GM18867 (cell line): ENCODE measurements around the gene QPCT.
"Not testable (repeated sequence)": the region's sequence is repeated elsewhere in the genome, so short reads cannot be mapped to it uniquely, and the experiment has no call there.

ENCODE experiments used
- ATAC-seq: cut with Tn5 transposase; IDR thresholded peaks from one replicate; pipeline ENCODE4 v1.9.1; 2021; ENCODE audit warnings: mild to moderate bottlenecking, moderate library complexity; ENCODE audit not compliant: unreplicated experiment

QPCT gene

GRCh38 chr2:37344453-37345361 lies at the start of gene QPCT:
Gene QPCT (plus strand): TSS chr2:37344630. CDS start chr2:37344732, 102 bp downstream.
- no peak for ATAC-seq

GRCh38 chr2:37294858-37295257 lies 49.6 kb upstream of the QPCT start:
- not testable (repeated sequence) for ATAC-seq

GRCh38 chr2:37295469-37296073 lies 48.9 kb upstream of the QPCT start:
- ATAC-seq = no peak

- no peak for ATAC-seq
These were observed 46.8 kb upstream of the QPCT start for GRCh38 chr2:37297632-37298031.

GRCh38 chr2:37300146-37300545 lies 44.3 kb upstream of the QPCT start:
- no peak for ATAC-seq

GRCh38 chr2:37300578-37300977 lies 43.9 kb upstream of the QPCT start:
- ATAC-seq = no peak

- no peak for ATAC-seq
These were observed 43.0 kb upstream of the QPCT start for GRCh38 chr2:37301408-37301807.

- ATAC-seq = no peak
These were observed 41.7 kb upstream of the QPCT start for GRCh38 chr2:37302701-37303252.

- no peak for ATAC-seq
These were observed 38.4 kb upstream of the QPCT start for GRCh38 chr2:37306024-37306423.

GRCh38 chr2:37307500-37307899 lies 36.9 kb upstream of the QPCT start:
- ATAC-seq = no peak

- no peak for ATAC-seq
These were observed 29.1 kb upstream of the QPCT start for GRCh38 chr2:37315364-37315763.

- no peak for ATAC-seq
These were observed 28.2 kb upstream of the QPCT start for GRCh38 chr2:37316181-37316580.

- no peak for ATAC-seq
These were observed 26.7 kb upstream of the QPCT start for GRCh38 chr2:37317746-37318145.

GRCh38 chr2:37318401-37318800 lies 26.0 kb upstream of the QPCT start:
- peak; percentile 84 for ATAC-seq

GRCh38 chr2:37319754-37320609 lies 24.4 kb upstream of the QPCT start:
- ATAC-seq = no peak

- no peak for ATAC-seq
These were observed 23.3 kb upstream of the QPCT start for GRCh38 chr2:37321029-37321682.

GRCh38 chr2:37322368-37322767 lies 22.1 kb upstream of the QPCT start:
- no peak for ATAC-seq

GRCh38 chr2:37323176-37323780 lies 21.2 kb upstream of the QPCT start:
- no peak for ATAC-seq

- peak; percentile 28 for ATAC-seq
These were observed 20.5 kb upstream of the QPCT start for GRCh38 chr2:37323781-37324535.

GRCh38 chr2:37324536-37324785 lies 20.0 kb upstream of the QPCT start:
- ATAC-seq = no peak
